Activated CD4-positive, alpha-beta T cell treated with anti-CD3 and anti-CD28 coated beads, Interleukin-2, amount 50 U/mL, for 24 hours (primary cell): ENCODE data around the gene HTR3B.
"Not testable (repeated sequence)": the region's sequence is repeated elsewhere in the genome, so short reads cannot be mapped to it uniquely, and the experiment has no call there.

Experiments
- DNase-seq, 2 donors: peaks; one replicate each; pipeline ENCODE4 v3.0.0-alpha.2; 2020; ENCODE audit warnings: low read depth in 1 of 2, low spot score in 1 of 2

Gene HTR3B

GRCh38 chr11:113884361-113884836, 20.2 kb upstream of the HTR3B start:
- DNase-seq = no peak

GRCh38 chr11:113885897-113886296, 18.7 kb upstream of the HTR3B start:
- no peak for DNase-seq

GRCh38 chr11:113888848-113889247, 15.7 kb upstream of the HTR3B start:
- DNase-seq = no peak

- DNase-seq = no peak
These were observed 10.1 kb upstream of the HTR3B start for GRCh38 chr11:113894421-113894996.

GRCh38 chr11:113895367-113896155, 9.0 kb upstream of the HTR3B start:
- DNase-seq = no peak

GRCh38 chr11:113896156-113896879, 8.3 kb upstream of the HTR3B start:
- DNase-seq = no peak

GRCh38 chr11:113901141-113901540, 3.5 kb upstream of the HTR3B start:
- no peak for DNase-seq

GRCh38 chr11:113906038-113906437, 1.4 kb downstream of the HTR3B start:
- DNase-seq = no peak

GRCh38 chr11:113906516-113906915, 1.9 kb downstream of the HTR3B start:
- no peak for DNase-seq

GRCh38 chr11:113907152-113907551, 2.6 kb downstream of the HTR3B start:
- DNase-seq = no peak

GRCh38 chr11:113907681-113908080, 3.1 kb downstream of the HTR3B start:
- no peak for DNase-seq

GRCh38 chr11:113908098-113908497, 3.5 kb downstream of the HTR3B start:
- no peak for DNase-seq

- not testable (repeated sequence) for DNase-seq
These were observed 6.9 kb downstream of the HTR3B start for GRCh38 chr11:113911491-113911890.

GRCh38 chr11:113923572-113923971, 19.0 kb downstream of the HTR3B start:
- DNase-seq = no peak

- DNase-seq = no peak
These were observed 21.9 kb downstream of the HTR3B start for GRCh38 chr11:113926273-113927197.

- DNase-seq = no peak
These were observed 23.7 kb downstream of the HTR3B start for GRCh38 chr11:113928311-113928710.

GRCh38 chr11:113932788-113933187, 28.2 kb downstream of the HTR3B start:
- DNase-seq = no peak

GRCh38 chr11:113934193-113934592, 29.6 kb downstream of the HTR3B start:
- DNase-seq = not testable (repeated sequence)

GRCh38 chr11:113934761-113935160, 30.2 kb downstream of the HTR3B start:
- no peak for DNase-seq

- no peak for DNase-seq
These were observed 31.3 kb downstream of the HTR3B start for GRCh38 chr11:113935858-113936257.

- no peak for DNase-seq
These were observed 33.3 kb downstream of the HTR3B start for GRCh38 chr11:113937918-113938317.
